Dendritic cell treated with granulocyte-macrophage colony-stimulating factor and Interleukin-4, amounts not matched to agents 40 ng/mL and 50 ng/mL, for 4 days (primary cell): Measurements from ENCODE around the gene YPEL3.
A peak's percentile ranks its signal among the peaks of the same experiment; 100 is the strongest.

ENCODE experiments used
- H3K27ac Mint-ChIP-seq: one replicate; pipeline ENCODE4 v1.8.0; 2022; ENCODE audit warnings: mild to moderate bottlenecking, mixed read lengths
- H3K27me3 Mint-ChIP-seq: one replicate; pipeline ENCODE4 v1.8.0; 2022; ENCODE audit warnings: mild to moderate bottlenecking, mixed read lengths
- H3K36me3 Mint-ChIP-seq: one replicate; pipeline ENCODE4 v1.8.0; 2022; ENCODE audit warnings: low read depth, mixed read lengths
- H3K4me1 Mint-ChIP-seq: one replicate; pipeline ENCODE4 v1.8.0; 2022; ENCODE audit warnings: low read depth, mixed read lengths
- H3K4me3 Mint-ChIP-seq: one replicate; pipeline ENCODE4 v1.8.0; 2022; ENCODE audit warnings: mild to moderate bottlenecking, moderate library complexity, mixed read lengths
- H3K9me3 Mint-ChIP-seq: one replicate; pipeline ENCODE4 v1.8.0; 2022; ENCODE audit warnings: mixed read lengths
- intact Hi-C: fragments of 100-400 bp; cut with micrococcal nuclease; formaldehyde crosslinking; loops from one replicate; pipeline ENCODE4 v1.15.0; 2022

The YPEL3 gene, protein sequence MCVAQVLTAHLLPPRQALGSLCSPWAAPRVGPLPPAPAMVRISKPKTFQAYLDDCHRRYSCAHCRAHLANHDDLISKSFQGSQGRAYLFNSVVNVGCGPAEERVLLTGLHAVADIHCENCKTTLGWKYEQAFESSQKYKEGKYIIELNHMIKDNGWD

DNA sequence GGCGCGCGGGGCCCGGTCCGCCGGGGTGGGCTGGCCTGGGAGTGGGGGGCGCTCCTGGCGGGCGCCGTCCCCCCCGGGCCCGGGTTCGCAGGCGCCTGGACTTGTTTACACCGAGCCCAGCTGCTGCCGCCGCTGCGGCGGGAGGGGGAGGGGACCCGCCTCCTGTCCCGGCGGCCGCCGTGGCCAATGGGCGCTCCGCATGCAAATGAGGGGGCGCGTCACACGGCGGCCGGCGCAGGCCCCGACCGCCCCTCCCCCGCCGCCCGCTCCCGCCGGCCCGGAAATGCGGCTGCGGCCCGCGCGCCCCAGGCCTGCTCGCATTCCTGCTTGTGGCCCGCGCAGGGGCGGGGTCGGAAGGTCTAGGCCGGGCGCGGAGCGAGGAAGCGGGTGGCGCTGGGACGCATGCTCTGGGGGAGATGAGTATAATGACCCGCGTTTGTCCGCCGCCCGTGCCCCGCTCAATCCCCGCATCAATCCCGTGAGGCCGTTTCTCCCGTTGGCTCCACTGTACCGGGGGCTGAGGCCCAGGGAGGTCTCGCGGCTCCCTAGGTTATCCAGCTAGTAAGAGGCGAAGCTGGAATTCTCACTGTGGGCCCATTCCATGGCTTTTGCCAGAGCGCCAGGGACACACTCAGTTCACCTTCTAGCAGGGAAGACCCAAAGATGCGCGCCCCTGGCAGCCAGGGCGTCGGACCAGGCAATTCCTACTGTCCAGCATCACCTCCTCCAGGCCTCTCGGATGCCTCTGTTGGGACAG is at the start of gene YPEL3:
Gene YPEL3 (minus strand): TSS at position 109 of the 757 bp plus-strand sequence. CDS start 731 bp downstream, outside the sequence.
- Mint-ChIP-seq H3K36me3 (peaks cover 47% of the 10 kb centered on the region), H3K4me3 (peak within 1 kb of the TSS; percentile 93), H3K27me3 (no peaks in the 10 kb centered on the region), H3K4me1 (peaks cover 42% of the 10 kb centered on the region), H3K27ac (peak within 1 kb of the TSS; percentile 95), H3K9me3 (peaks cover 44% of the 10 kb centered on the region)
- intact Hi-C loops, result no loop called here

DNA sequence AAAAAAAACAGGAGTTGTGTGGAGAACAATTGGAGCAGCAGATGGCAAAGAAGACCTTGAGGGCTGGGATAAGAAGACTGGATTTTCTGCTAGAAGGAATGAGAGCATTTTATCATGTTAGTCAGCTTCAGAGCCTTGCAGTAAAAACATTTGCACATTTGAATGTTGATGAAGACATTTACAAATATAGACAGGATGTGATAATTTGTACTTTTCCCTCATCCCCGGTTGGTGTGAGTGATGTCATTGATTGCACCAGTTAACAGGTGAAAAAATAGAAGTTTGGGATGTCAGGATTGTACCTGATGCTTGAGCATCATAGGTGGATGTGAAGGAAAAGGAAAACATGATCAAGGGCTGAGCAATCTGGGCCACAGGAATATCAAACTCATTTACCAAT is 49.6 kb upstream of the YPEL3 start:
- Mint-ChIP-seq H3K36me3 (no peaks in the 10 kb centered on the region), H3K4me3 (no peak overlapping the region), H3K27me3 (no peaks in the 10 kb centered on the region), H3K27ac (no peak overlapping the region), H3K4me1 (peaks cover 11% of the 10 kb centered on the region), H3K9me3 (no peaks in the 10 kb centered on the region)
- intact Hi-C loops, result no loop called here

DNA sequence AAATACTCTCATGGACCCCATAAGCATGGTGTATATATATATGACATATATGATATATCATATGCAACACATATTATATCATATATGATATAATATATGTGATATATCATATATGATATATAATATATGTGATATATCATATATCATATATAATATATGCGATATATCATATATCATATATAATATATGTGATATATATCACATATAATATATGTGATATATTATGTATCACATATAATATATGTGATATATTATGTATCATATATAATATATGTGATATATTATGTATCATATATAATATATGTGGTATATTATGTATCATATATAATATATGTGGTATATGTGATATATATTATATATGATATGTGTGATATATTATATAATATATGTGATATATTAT is 48.9 kb upstream of the YPEL3 start:
- no peak overlapping the region for H3K4me3 Mint-ChIP-seq
- intact Hi-C loops, result no loop called here
- no peak overlapping the region for H3K27ac Mint-ChIP-seq
- no peaks in the 10 kb centered on the region for H3K9me3 Mint-ChIP-seq
- no peaks in the 10 kb centered on the region for H3K27me3 Mint-ChIP-seq
- H3K4me1 Mint-ChIP-seq, result peaks cover 14% of the 10 kb centered on the region
- H3K36me3 Mint-ChIP-seq, result no peaks in the 10 kb centered on the region

DNA sequence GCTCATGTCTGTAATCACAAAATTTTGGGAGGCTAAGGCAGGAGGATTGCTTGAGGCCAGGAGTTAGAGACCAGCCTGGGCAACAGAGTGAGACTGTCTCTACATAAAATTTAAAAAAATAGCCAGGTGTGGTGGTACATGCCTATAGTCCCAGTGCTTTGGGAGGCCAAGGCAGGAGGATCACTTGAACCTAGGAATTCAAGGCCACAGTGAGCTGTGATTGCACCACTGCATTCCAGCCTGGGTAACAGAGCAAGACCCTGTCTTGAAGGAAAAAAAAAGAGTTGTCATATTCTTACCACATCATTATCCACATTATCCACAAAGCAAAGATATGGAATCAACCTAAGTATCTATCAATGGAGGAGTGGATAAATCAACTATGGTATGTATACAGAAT is 48.0 kb upstream of the YPEL3 start:
- H3K27me3 Mint-ChIP-seq, result no peaks in the 10 kb centered on the region

DNA sequence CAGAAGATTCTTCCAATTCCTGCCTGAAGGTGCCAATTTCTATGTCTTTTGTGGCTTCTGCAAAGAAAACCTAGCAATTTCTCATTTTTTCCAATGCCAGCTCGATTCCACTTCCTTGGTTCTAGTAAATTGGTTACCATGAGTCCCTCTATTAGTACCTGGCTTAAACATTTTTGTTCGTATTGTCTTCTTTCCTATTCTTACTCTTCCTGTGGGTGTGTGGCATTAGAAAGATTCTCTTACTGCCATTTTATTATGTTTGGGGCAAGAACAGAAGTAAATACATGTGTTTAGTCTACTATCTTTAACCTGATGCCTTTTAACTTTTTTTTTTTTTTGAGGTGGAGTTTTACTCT is 47.3 kb upstream of the YPEL3 start:
- H3K27ac Mint-ChIP-seq, result no peak overlapping the region
- H3K9me3 Mint-ChIP-seq, result no peaks in the 10 kb centered on the region
- no peak overlapping the region for H3K4me3 Mint-ChIP-seq
- H3K4me1 Mint-ChIP-seq, result peaks cover 24% of the 10 kb centered on the region
- no peaks in the 10 kb centered on the region for H3K27me3 Mint-ChIP-seq
- H3K36me3 Mint-ChIP-seq, result no peaks in the 10 kb centered on the region
- intact Hi-C loops, result no loop called here

More for the DNA sequence above, 48.0 kb upstream of the YPEL3 start:
- Mint-ChIP-seq H3K4me3 (no peak overlapping the region), H3K9me3 (no peaks in the 10 kb centered on the region), H3K4me1 (peaks cover 18% of the 10 kb centered on the region), H3K27ac (no peak overlapping the region), H3K36me3 (no peaks in the 10 kb centered on the region)
- intact Hi-C loops, result no loop called here

DNA sequence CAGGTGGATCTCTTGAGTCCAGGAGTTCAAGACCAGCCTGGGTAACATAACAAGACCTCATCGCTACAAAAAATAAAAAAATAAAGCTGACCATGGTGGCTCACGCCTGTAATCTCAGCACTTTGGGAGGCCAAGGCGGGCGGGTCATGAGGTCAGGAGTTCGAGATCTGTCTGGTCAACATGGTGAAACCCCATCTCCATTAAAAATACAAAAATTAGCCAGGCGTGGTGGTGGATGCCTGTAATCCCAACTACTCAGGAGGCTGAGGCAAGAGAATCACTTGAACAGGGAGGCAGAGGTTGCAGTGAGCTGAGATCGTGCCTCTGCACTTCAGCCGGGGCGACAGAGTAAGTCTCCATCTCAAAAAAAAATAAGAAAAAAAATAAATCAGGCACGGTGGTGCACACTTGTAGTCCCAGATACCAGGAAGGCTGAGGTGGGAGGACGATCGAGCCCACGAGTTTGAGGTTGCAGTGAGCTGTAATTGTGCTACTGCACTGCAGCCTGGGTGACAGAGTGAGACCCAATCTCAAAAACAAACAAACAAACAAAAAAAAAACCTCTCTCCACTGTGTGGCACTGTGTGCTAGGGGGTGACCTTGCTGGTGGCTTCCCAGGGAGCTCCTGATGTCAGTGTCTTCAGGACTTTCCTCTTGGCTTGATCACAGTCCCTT is 46.8 kb upstream of the YPEL3 start:
- Mint-ChIP-seq H3K4me1 (peaks cover 27% of the 10 kb centered on the region), H3K9me3 (no peaks in the 10 kb centered on the region), H3K4me3 (no peak overlapping the region), H3K27ac (no peak overlapping the region), H3K36me3 (no peaks in the 10 kb centered on the region), H3K27me3 (no peaks in the 10 kb centered on the region)
- intact Hi-C loops, result no loop called here

DNA sequence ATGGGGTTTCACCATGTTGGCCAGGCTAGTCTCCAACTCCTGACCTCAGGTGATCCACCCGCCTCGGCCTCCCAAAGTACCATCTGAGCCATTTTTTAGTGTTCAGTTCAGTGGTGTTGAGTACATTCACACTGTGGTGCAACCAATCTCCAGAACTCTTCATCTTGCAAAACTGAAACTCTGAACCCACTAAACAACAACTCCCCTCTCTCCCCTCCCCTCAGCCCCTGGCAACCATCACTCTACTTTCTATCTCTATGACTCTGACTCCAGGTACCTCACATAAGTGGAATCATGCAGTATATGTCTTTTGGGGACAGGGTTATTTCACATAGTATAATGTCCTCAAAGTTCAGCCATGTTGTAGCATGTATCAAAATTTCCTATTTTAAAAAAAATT is 45.7 kb upstream of the YPEL3 start:
- intact Hi-C loops, result no loop called here
- Mint-ChIP-seq H3K4me3 (no peak overlapping the region), H3K27me3 (no peaks in the 10 kb centered on the region), H3K27ac (no peak overlapping the region), H3K9me3 (no peaks in the 10 kb centered on the region), H3K4me1 (peaks cover 37% of the 10 kb centered on the region), H3K36me3 (no peaks in the 10 kb centered on the region)

DNA sequence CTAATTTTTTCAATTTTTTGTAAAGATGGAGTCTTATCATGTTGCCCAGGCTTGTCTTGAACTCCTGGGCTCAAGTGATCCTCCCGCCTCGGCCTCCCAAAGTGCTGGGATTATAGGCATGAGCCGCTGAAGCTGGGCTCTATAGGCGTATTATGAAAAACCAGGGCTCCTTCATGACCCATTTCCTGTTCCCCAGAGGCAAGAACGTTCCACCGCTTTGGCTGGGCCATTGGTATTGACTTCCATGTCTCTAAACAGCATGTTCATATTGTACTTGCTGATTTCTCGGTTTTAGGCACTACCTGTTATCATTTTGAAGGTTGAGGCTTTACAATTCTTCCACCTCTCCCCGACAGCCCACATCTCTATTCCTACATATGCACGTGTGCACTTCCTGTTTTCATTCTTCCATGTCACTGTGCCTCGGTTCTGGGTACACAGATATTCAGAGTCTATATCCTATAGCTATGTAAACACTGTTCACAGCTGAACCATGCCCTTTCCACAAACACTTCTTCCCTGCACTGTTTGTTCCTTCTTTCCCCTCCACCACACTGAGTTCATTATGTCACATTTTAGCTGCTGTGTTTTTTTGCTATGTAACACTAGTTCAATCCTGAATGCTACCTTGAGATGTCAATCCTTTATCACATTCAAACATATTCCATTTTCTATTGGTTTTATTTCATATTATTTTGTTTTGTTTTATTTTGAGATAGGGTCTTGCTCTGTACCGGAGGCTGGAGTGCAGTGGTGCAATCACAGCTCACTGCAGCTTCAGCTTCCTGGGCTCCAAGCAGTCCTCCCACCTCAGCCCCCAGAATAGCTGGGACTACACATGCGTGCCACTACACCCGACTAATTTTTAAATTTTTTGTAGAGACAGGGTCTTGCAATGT is 43.8 kb upstream of the YPEL3 start:
- intact Hi-C loops, result no loop called here
- Mint-ChIP-seq H3K4me1 (peaks cover 40% of the 10 kb centered on the region), H3K4me3 (no peak overlapping the region), H3K27me3 (no peaks in the 10 kb centered on the region), H3K36me3 (no peaks in the 10 kb centered on the region), H3K9me3 (no peaks in the 10 kb centered on the region), H3K27ac (peak overlapping the region; percentile 8)

DNA sequence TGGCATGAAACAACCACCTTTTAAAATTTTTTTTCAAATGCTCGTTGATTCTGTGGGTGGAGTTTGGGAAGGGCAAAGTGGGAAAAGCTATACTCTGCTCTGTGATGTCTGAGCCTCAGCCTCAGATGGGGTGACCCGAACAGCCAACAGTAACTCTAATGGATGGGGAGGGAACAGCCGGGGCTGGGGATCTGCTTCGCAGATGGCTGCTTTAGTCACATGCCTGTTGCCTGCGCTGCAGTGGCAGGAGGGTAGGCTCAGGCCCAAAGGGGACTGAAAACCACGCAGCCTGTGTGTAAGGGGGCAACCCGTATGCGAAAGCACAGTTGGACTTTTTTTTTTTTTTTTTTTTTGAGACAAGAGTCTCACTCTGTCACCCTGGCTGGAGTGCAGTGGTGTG is 41.9 kb upstream of the YPEL3 start:
- H3K27ac Mint-ChIP-seq, result no peak overlapping the region
- no peaks in the 10 kb centered on the region for H3K27me3 Mint-ChIP-seq
- H3K9me3 Mint-ChIP-seq, result no peaks in the 10 kb centered on the region
- H3K36me3 Mint-ChIP-seq, result no peaks in the 10 kb centered on the region
- peaks cover 34% of the 10 kb centered on the region for H3K4me1 Mint-ChIP-seq
- intact Hi-C loops, result no loop called here
- no peak overlapping the region for H3K4me3 Mint-ChIP-seq

DNA sequence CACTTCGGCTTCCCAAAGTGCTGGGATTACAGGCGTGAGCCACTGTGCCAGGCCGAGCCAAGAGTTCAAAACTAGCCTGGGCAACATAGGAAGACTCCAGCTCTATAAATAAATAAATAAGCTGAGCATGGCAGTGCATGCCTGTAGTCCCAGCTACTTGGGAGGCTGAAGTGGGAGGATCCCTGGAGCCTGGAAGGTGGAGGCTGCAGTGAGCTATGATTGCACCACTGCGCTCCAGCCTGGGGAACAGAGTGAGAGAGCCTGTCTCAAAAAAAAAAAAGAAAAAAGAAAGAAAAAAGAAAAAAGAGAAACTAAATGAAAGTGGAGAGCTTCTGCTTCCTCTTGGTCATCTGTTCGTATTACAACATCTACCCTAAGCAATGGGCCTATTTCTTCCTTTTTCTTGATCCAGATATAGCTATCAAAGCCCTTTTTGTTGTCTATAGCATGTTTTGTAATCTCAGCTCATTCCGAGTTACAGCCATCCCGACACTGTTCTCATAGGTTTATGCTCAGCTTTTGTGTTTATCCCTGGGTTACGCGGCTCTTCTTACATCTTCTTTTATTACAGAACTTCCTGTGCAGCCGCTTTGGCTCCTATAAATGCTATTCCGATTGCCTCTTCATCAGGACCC is 41.1 kb upstream of the YPEL3 start:
- intact Hi-C loops, result no loop called here
- no peaks in the 10 kb centered on the region for H3K27me3 Mint-ChIP-seq
- H3K27ac Mint-ChIP-seq, result peak overlapping the region; percentile 73
- peaks cover 41% of the 10 kb centered on the region for H3K4me1 Mint-ChIP-seq
- no peaks in the 10 kb centered on the region for H3K36me3 Mint-ChIP-seq
- H3K4me3 Mint-ChIP-seq, result peak overlapping the region; percentile 39
- H3K9me3 Mint-ChIP-seq, result no peaks in the 10 kb centered on the region

DNA sequence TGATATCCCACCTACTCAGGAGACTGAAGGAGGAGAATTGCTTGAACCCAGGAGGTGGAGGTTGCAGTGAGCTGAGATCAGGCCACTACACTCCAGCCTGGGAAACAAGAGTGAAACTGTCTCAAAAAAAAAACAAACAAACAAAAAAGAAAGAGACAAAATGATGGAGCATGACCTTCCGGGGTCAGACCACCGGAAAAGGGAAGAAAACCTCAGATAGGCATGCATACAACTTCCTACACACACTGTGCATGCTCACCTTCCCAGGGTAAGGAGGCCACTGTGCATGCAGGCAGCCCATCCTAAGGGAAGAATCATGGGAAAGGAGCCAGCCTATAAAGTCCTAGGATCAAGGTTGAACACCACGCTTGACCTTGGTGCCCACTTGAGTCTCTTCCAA is 36.6 kb upstream of the YPEL3 start:
- no peaks in the 10 kb centered on the region for H3K27me3 Mint-ChIP-seq

DNA sequence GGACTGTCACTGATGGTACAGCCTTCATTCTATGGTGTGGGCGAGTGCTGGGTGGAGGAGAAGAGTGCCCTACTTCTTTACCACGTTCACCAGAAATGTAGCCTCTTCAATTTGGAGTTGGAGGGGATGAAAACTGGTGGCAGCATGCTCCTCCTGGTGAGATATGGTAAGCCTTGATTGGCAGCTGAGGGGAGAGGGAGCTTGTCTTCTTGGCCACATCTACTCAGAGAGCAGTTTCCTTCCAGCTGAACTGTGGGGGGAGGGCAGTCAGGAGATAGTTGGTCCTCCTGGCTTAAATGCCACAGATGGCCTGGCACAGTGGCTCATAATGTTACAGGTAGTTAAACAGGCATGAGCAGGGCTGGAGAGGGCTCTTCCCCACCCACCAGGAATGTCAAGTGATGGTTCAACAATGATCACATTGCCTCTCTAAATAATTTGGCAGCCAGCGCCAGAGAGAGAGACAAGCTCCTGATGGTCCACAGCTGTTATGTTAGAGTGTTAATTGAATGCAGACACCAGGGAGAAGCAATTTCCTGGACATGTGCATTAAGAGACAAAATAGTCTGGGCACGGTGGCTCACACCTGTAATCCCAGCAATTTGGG is 36.0 kb upstream of the YPEL3 start:
- intact Hi-C loops, result no loop called here
- Mint-ChIP-seq H3K4me1 (peaks cover 11% of the 10 kb centered on the region), H3K4me3 (no peak overlapping the region), H3K27me3 (no peaks in the 10 kb centered on the region), H3K9me3 (no peaks in the 10 kb centered on the region), H3K36me3 (no peaks in the 10 kb centered on the region), H3K27ac (no peak overlapping the region)

More for the DNA sequence above, 36.6 kb upstream of the YPEL3 start:
- H3K9me3 Mint-ChIP-seq, result no peaks in the 10 kb centered on the region
- peaks cover 17% of the 10 kb centered on the region for H3K4me1 Mint-ChIP-seq
- H3K4me3 Mint-ChIP-seq, result no peak overlapping the region
- no peak overlapping the region for H3K27ac Mint-ChIP-seq
- no peaks in the 10 kb centered on the region for H3K36me3 Mint-ChIP-seq
- intact Hi-C loops, result no loop called here

DNA sequence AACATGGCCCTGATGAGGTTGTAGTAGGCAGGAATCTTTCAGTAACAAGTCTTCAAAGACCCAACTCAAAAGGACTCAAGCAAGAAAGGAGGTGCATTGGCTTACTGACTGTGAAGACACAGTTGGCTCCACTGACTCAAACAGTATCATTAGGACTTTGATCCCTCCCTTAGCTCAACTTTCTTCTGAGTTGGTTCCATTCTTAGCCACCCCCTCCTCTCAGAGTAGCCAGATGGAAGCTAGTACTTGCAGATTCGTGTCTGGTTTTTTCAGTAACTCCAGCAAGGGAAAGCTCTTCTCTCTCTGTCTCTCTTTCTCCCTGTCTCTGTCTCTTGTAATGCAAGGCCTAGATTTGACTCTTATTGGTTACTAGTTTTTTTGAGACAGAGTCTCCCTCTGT is 32.0 kb upstream of the YPEL3 start:
- Mint-ChIP-seq H3K27ac (no peak overlapping the region), H3K27me3 (no peaks in the 10 kb centered on the region), H3K9me3 (no peaks in the 10 kb centered on the region), H3K4me1 (peaks cover 16% of the 10 kb centered on the region), H3K36me3 (no peaks in the 10 kb centered on the region), H3K4me3 (no peak overlapping the region)
- intact Hi-C loops, result no loop called here
